Fibroblast of lung (primary cell): ENCODE data around the gene SPATS1.

Source experiments
- EZH2 ChIP-seq: IDR thresholded peaks from 2 replicates; pipeline ENCODE4 v1.5.1; 2012; ENCODE audit warnings: low read length, control low read depth, mild to moderate bottlenecking; ENCODE audit errors: missing control alignments
- TF ChIP-seq, protein P1 (sequence below), 2 donors: IDR thresholded peaks in 1 of 2; conservative IDR thresholded peaks in 1 of 2; 1 replicate in 1 of 2; 2 replicates in 1 of 2; pipeline ENCODE4 v1.5.1; 2011 to 2012; ENCODE audit warnings: low read length in 2 of 2, control low read depth in 1 of 2, inconsistent platforms in 1 of 2, low read depth in 1 of 2, mild to moderate bottlenecking in 1 of 2

DNA sequence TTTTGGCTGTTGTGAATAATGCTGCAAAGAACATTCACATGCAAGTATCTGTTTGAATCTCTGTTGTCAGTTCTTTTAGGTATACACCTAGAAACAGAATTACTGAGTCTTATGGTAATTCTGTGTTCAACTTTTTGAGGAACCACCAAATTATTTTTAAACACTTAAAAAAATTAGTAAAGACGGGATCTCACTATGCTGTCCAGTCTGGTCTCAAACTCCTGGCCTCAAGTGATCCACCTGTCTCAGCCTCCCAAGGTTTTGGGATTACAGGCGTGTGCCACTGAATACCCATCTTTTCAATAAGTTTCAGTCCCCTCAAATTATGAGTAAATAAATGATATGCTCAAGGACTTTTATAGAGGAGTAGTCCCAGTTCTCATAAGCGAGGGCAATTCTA lies 17.5 kb downstream of the SPATS1 start:
- TF ChIP-seq, protein P1, sequence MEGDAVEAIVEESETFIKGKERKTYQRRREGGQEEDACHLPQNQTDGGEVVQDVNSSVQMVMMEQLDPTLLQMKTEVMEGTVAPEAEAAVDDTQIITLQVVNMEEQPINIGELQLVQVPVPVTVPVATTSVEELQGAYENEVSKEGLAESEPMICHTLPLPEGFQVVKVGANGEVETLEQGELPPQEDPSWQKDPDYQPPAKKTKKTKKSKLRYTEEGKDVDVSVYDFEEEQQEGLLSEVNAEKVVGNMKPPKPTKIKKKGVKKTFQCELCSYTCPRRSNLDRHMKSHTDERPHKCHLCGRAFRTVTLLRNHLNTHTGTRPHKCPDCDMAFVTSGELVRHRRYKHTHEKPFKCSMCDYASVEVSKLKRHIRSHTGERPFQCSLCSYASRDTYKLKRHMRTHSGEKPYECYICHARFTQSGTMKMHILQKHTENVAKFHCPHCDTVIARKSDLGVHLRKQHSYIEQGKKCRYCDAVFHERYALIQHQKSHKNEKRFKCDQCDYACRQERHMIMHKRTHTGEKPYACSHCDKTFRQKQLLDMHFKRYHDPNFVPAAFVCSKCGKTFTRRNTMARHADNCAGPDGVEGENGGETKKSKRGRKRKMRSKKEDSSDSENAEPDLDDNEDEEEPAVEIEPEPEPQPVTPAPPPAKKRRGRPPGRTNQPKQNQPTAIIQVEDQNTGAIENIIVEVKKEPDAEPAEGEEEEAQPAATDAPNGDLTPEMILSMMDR (conservative IDR thresholded peaks at IDR 0.05 in 1 of 2, IDR thresholded peaks at IDR 0.05 in 1 of 2; ENCODE audit: low read depth in 1 of 2, low read length in 2 of 2): no peak
- TF ChIP-seq EZH2: no peak
